Measurements from ENCODE around the gene IL4R. TPM values are rescaled to one million over a fixed set of nuclear protein-coding genes. Genes with fewer than 3 reads are reported as not detected.

Gene IL4R
- total and polyA plus RNA-seq, 2 experiments from 2014 or later = 6.4 to 17.6 TPM

DNA sequence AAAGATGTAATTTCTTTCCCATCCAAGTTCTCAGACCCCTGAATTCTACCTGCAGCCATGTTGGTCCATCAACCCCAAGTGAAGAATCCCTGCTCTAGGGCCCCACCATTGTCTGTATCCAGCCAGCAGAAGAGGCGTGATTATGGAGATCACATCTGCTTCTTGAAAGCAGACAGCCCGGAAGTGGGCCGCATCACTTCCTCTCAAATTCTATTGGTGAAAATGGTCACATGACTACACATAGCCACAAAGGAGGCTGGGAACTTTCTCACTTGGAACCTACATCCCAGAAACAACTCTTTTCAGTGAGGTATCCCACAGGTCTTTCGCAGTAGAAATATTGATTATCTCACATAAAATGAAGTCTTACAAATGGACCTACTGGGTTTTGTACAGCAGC lies 40.1 kb downstream of the IL4R start:
- no peak overlapping the region for H3K4me2 ChIP-seq
- no peak overlapping the region for H2AFZ ChIP-seq
- Mint-ChIP-seq H3K4me3 (no peak overlapping the region), H3K27ac (no peak overlapping the region), H3K36me3 (ENCODE audit: low read depth) (peaks cover 71% of the 10 kb centered on the region), H3K27me3 (ENCODE audit: insufficient read depth, low read depth, poor library complexity) (no peaks in the 10 kb centered on the region), H3K4me1 (0 out of 3 replicates have a peak, but pooled peaks cover 3% of the 10 kb centered on the region), H3K9me3 (peaks cover 5% of the 10 kb centered on the region; the same call in 1 of the 3 replicates)
- TF ChIP-seq EZH2 (IDR thresholded peaks at IDR 0.05; ENCODE audit: low read depth, unreplicated experiment) (no peak), NANOG (IDR thresholded peaks at IDR 0.05; ENCODE audit: borderline replicate concordance) (no peak), POLR2AphosphoS5 (IDR thresholded peaks at IDR 0.05; ENCODE audit: low read depth) (no peak), ZNF114 (CRISPR knock-in tag; IDR thresholded peaks at IDR 0.05) (no peak), EZH2phosphoT487 (IDR thresholded peaks at IDR 0.05; ENCODE audit: unreplicated experiment) (no peak), STAT1 (IDR thresholded peaks at IDR 0.05; ENCODE audit: unreplicated experiment) (no peak), CREB1 (CRISPR knock-in tag; IDR thresholded peaks at IDR 0.05; ENCODE audit: low read depth) (no peak), ZNF331 (CRISPR knock-in tag; IDR thresholded peaks at IDR 0.05; ENCODE audit: low read depth) (no peak), JUNB (IDR thresholded peaks at IDR 0.05; ENCODE audit: unreplicated experiment) (no peak)
- TF ChIP-seq, protein P1, sequence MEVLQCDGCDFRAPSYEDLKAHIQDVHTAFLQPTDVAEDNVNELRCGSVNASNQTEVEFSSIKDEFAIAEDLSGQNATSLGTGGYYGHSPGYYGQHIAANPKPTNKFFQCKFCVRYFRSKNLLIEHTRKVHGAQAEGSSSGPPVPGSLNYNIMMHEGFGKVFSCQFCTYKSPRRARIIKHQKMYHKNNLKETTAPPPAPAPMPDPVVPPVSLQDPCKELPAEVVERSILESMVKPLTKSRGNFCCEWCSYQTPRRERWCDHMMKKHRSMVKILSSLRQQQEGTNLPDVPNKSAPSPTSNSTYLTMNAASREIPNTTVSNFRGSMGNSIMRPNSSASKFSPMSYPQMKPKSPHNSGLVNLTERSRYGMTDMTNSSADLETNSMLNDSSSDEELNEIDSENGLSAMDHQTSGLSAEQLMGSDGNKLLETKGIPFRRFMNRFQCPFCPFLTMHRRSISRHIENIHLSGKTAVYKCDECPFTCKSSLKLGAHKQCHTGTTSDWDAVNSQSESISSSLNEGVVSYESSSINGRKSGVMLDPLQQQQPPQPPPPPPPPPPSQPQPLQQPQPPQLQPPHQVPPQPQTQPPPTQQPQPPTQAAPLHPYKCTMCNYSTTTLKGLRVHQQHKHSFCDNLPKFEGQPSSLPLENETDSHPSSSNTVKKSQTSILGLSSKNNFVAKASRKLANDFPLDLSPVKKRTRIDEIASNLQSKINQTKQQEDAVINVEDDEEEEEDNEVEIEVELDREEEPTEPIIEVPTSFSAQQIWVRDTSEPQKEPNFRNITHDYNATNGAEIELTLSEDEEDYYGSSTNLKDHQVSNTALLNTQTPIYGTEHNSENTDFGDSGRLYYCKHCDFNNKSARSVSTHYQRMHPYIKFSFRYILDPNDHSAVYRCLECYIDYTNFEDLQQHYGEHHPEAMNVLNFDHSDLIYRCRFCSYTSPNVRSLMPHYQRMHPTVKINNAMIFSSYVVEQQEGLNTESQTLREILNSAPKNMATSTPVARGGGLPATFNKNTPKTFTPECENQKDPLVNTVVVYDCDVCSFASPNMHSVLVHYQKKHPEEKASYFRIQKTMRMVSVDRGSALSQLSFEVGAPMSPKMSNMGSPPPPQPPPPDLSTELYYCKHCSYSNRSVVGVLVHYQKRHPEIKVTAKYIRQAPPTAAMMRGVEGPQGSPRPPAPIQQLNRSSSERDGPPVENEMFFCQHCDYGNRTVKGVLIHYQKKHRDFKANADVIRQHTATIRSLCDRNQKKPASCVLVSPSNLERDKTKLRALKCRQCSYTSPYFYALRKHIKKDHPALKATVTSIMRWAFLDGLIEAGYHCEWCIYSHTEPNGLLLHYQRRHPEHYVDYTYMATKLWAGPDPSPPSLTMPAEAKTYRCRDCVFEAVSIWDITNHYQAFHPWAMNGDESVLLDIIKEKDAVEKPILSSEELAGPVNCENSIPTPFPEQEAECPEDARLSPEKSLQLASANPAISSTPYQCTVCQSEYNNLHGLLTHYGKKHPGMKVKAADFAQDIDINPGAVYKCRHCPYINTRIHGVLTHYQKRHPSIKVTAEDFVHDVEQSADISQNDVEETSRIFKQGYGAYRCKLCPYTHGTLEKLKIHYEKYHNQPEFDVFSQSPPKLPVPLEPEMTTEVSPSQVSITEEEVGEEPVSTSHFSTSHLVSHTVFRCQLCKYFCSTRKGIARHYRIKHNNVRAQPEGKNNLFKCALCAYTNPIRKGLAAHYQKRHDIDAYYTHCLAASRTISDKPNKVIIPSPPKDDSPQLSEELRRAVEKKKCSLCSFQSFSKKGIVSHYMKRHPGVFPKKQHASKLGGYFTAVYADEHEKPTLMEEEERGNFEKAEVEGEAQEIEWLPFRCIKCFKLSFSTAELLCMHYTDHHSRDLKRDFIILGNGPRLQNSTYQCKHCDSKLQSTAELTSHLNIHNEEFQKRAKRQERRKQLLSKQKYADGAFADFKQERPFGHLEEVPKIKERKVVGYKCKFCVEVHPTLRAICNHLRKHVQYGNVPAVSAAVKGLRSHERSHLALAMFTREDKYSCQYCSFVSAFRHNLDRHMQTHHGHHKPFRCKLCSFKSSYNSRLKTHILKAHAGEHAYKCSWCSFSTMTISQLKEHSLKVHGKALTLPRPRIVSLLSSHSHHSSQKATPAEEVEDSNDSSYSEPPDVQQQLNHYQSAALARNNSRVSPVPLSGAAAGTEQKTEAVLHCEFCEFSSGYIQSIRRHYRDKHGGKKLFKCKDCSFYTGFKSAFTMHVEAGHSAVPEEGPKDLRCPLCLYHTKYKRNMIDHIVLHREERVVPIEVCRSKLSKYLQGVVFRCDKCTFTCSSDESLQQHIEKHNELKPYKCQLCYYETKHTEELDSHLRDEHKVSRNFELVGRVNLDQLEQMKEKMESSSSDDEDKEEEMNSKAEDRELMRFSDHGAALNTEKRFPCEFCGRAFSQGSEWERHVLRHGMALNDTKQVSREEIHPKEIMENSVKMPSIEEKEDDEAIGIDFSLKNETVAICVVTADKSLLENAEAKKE (CRISPR knock-in tag; IDR thresholded peaks at IDR 0.05) = no peak
- TF ChIP-seq, protein P2, sequence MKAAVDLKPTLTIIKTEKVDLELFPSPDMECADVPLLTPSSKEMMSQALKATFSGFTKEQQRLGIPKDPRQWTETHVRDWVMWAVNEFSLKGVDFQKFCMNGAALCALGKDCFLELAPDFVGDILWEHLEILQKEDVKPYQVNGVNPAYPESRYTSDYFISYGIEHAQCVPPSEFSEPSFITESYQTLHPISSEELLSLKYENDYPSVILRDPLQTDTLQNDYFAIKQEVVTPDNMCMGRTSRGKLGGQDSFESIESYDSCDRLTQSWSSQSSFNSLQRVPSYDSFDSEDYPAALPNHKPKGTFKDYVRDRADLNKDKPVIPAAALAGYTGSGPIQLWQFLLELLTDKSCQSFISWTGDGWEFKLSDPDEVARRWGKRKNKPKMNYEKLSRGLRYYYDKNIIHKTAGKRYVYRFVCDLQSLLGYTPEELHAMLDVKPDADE (IDR thresholded peaks at IDR 0.05) = no peak
- TF ChIP-seq, protein P3, sequence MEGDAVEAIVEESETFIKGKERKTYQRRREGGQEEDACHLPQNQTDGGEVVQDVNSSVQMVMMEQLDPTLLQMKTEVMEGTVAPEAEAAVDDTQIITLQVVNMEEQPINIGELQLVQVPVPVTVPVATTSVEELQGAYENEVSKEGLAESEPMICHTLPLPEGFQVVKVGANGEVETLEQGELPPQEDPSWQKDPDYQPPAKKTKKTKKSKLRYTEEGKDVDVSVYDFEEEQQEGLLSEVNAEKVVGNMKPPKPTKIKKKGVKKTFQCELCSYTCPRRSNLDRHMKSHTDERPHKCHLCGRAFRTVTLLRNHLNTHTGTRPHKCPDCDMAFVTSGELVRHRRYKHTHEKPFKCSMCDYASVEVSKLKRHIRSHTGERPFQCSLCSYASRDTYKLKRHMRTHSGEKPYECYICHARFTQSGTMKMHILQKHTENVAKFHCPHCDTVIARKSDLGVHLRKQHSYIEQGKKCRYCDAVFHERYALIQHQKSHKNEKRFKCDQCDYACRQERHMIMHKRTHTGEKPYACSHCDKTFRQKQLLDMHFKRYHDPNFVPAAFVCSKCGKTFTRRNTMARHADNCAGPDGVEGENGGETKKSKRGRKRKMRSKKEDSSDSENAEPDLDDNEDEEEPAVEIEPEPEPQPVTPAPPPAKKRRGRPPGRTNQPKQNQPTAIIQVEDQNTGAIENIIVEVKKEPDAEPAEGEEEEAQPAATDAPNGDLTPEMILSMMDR (conservative IDR thresholded peaks at IDR 0.05; ENCODE audit: low read depth in 2 of 2) = no peak
- TF ChIP-seq, protein P4, sequence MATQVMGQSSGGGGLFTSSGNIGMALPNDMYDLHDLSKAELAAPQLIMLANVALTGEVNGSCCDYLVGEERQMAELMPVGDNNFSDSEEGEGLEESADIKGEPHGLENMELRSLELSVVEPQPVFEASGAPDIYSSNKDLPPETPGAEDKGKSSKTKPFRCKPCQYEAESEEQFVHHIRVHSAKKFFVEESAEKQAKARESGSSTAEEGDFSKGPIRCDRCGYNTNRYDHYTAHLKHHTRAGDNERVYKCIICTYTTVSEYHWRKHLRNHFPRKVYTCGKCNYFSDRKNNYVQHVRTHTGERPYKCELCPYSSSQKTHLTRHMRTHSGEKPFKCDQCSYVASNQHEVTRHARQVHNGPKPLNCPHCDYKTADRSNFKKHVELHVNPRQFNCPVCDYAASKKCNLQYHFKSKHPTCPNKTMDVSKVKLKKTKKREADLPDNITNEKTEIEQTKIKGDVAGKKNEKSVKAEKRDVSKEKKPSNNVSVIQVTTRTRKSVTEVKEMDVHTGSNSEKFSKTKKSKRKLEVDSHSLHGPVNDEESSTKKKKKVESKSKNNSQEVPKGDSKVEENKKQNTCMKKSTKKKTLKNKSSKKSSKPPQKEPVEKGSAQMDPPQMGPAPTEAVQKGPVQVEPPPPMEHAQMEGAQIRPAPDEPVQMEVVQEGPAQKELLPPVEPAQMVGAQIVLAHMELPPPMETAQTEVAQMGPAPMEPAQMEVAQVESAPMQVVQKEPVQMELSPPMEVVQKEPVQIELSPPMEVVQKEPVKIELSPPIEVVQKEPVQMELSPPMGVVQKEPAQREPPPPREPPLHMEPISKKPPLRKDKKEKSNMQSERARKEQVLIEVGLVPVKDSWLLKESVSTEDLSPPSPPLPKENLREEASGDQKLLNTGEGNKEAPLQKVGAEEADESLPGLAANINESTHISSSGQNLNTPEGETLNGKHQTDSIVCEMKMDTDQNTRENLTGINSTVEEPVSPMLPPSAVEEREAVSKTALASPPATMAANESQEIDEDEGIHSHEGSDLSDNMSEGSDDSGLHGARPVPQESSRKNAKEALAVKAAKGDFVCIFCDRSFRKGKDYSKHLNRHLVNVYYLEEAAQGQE (IDR thresholded peaks at IDR 0.05; ENCODE audit: unreplicated experiment) = no peak
- no peak for DNase-seq (ENCODE audit: low spot score)
- no peak overlapping the region for H3K4me3 ChIP-seq
- no peaks in the 10 kb centered on the region for H3F3A ChIP-seq (replicated peaks; ENCODE audit: low read depth)
- H3K27ac ChIP-seq (ENCODE audit: low read depth) = no peak overlapping the region
- H3K79me2 ChIP-seq (replicated peaks; ENCODE audit: insufficient read depth) = no peaks in the 10 kb centered on the region
- H4K20me1 ChIP-seq (replicated peaks; ENCODE audit: insufficient read depth) = no peaks in the 10 kb centered on the region
- no peak for ATAC-seq
- H3K4me1 ChIP-seq (ENCODE audit: insufficient read depth) = no peaks in the 10 kb centered on the region
- no peaks in the 10 kb centered on the region for H3K27me3 ChIP-seq (ENCODE audit: insufficient read depth)
- 0 out of 2 replicates have a peak, but pooled peaks cover 3% of the 10 kb centered on the region for H3K36me3 ChIP-seq (ENCODE audit: insufficient read depth)
- H3K9me2 ChIP-seq (ENCODE audit: insufficient read depth) = no peaks in the 10 kb centered on the region

All from GM23338 (cell line).